Glomerular visceral epithelial cell (primary cell): ENCODE data around the gene PYHIN1.

Experiments used
- DNase-seq: peaks from one replicate; pipeline ENCODE4 v3.0.0-alpha.2; 2016; ENCODE audit errors: extremely low spot score

The PYHIN1 gene

GRCh38 chr1:158931055-158931737, at the start of gene PYHIN1:
Gene PYHIN1 (plus strand): TSS chr1:158931552. CDS start chr1:158936911, 5,359 bp downstream.
- DNase-seq: no peak

- DNase-seq: no peak
Measured at GRCh38 chr1:158893654-158894053, 37.7 kb upstream of the PYHIN1 start.

DNA sequence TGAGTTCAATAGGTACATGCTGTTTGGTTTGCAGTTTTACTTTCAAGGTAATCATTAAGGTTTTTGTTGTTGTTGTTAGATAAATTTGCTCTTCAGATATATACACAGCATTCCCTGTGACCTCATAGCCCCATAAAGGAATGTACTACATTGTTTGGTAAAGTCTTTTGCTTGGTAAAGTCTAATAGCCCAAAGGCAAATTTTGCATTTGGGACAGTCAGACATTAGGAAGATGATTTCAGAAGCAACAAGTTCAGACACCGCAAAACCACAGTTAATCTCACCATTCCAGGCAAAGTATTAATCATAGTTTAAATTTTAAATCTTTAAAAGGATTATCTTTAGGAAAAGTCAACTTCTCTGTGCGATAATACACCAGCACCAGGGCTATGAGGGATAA, 32.6 kb upstream of the PYHIN1 start:
- no peak for DNase-seq

DNA sequence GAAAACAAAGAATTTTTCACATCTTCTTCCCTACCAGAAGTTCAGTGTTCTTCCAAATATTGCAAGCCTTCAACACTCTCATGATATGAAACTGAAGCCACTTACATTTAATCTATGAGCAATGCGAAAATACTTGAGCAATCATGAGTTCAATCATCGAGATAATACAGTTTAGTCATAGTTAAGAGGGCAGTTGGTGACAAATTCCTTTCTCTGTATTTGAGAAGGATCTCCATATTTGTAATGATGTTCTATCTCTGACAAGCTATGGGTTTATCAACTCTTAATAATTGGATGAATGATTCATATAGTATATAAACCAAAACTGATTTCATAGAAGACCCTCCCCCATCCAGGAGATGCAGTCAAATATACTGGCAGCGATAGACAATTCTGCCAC, 29.7 kb upstream of the PYHIN1 start:
- DNase-seq: no peak

- DNase-seq: no peak
Measured at GRCh38 chr1:158916085-158916484, 15.3 kb upstream of the PYHIN1 start.

GRCh38 chr1:158924677-158925076, 6.7 kb upstream of the PYHIN1 start:
- no peak for DNase-seq

DNA sequence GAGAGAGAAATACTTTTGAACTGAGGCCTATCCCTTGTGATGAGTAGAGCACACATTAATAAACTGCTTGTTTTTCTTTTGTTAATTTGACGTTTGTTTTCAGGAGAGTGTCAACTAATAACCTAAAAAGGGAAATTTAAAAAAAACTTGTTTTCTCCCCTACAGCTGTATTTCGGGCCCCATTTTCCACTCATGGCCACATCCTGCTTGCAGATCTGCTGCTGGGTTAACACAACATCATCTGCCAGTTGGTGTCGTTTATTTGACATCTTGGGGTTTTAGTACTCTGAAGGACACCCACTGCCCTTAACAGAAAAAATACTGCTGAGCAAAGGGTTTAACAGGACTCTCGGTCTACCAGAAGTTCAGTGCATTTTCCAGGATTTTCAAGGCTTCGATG, 848 bp upstream of the PYHIN1 start:
- no peak for DNase-seq

DNA sequence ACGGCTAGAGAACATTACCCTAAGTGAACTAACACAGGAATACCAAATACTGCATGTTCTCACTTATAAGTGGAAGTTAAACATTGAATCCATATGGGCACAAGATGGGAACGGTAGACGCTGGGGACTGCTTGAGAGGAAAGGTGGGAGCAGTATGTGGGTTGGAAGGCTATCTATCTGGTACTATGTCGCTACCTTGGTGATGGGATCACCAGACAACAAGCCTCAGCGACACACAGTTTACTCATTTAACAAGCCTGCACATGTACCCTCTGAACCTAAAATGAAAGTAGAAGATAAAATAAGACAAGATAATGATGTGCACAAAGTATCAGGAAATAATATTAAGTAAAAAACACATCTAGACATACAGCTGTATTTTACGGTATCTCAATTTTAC, 819 bp downstream of the PYHIN1 start:
- no peak for DNase-seq

DNA sequence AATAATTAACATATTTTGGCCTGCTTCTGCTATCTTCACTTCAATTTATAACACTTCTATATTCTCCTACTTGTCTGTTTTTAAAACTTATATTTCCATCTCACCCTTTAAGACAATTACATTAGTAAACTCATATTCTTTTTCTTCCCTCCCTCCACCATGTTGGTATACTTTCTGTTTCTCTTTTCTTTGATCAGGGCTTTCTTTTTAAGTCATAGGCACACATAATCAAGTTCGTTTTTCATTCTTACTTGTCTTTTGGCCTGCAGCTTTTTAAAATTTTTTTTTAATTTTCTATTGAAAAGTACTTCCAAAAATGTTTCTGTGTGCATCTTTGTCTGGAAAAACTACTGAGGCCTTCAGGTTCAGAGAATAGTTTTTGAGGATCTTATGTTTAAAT, 2.3 kb downstream of the PYHIN1 start:
- no peak for DNase-seq

DNA sequence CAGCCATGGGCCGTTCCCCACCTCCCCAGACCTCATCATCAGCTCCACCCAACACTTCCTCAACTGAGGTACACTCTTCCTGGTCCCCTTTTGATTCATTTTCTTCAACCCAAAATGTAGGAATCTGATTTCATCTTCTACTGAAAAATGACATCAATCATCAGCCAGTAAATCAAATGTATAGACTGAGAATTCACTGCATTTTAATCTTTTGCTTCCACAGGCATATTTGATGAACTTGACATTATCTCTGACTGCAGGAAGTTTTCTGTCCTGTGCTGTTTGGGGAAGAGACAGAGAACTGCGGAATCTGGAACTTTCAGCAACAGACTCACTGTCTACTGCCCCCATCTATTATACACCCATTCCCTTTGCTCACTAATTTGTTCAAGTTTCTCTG, 7.8 kb downstream of the PYHIN1 start:
- DNase-seq: no peak

- no peak for DNase-seq
Measured at GRCh38 chr1:158941317-158941716, 10.0 kb downstream of the PYHIN1 start.

GRCh38 chr1:158942490-158942889, 11.1 kb downstream of the PYHIN1 start:
- no peak for DNase-seq

GRCh38 chr1:158943059-158943458, 11.7 kb downstream of the PYHIN1 start:
- DNase-seq: no peak

GRCh38 chr1:158945061-158945460, 13.7 kb downstream of the PYHIN1 start:
- no peak for DNase-seq

- DNase-seq: no peak
Measured at GRCh38 chr1:158946785-158947184, 15.4 kb downstream of the PYHIN1 start.

DNA sequence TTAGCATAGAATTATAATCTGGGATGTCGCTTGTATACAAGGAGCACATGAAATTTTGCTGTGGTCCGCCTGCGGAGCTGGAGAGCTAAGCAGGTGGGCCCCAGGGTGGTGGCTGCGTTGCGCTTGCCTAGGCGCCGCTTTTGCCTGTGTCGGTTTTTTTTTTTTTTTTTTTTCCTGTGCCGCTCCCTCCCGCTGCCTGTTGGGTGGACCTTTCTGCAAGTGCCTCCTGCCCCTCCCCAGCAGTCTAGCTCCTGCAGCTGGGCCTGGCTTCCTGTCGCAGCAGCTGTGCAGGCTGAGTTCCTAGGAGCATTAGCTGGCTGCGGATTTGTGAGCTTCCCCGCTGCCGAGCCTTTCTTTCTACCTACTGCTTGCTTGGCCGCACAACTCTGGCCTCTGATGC, 20.6 kb downstream of the PYHIN1 start:
- DNase-seq: no peak

DNA sequence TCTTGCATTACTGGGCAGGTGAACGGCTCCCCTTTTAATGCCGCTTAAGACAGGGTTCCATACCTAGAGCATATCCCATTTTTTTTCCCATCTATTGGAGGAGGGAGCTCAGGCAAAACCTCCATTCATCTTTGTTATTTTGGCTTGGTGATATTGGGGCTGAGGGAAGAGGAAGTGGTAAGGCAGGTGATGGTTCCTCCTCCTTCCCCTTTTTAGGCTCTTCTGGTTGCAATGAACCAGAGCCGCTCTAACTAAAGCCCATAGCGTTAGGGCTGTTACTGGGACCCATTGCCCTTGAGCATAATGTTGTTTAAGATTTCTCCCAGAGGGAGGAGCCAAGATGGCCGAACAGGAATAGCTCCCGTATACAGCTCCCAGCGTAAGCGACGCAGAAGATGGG, 21.1 kb downstream of the PYHIN1 start:
- DNase-seq: no peak

DNA sequence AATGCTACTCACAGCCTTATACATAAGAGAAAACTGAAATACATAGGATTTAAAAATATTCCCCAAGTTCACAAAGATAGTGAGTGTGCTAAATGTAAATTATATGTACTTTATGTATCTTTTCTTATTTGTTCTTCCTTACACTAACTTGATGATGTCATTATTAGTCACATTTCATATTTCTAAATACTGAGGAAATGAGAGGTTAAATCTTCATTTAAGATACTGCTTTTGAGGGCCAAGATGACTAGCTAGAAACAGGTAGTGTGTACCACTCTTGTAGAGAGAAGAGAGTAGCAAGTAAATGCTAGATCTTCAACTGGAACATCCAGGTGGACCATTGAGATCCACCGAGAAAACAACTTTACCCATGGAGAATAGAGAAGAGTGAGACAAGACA, 29.8 kb downstream of the PYHIN1 start:
- DNase-seq: no peak

- DNase-seq: no peak
Measured at GRCh38 chr1:158962983-158963382, 31.6 kb downstream of the PYHIN1 start.

- DNase-seq: no peak
Measured at GRCh38 chr1:158969166-158969565, 37.8 kb downstream of the PYHIN1 start.

GRCh38 chr1:158969855-158970254, 38.5 kb downstream of the PYHIN1 start:
- no peak for DNase-seq

GRCh38 chr1:158972841-158973240, 41.5 kb downstream of the PYHIN1 start:
- no peak for DNase-seq

- DNase-seq: no peak
Measured at GRCh38 chr1:158976219-158976618, 44.9 kb downstream of the PYHIN1 start.

- no peak for DNase-seq
Measured at GRCh38 chr1:158978730-158979129, 47.4 kb downstream of the PYHIN1 start.
